Measurements from ENCODE around the gene TMEM52. TPM values are rescaled to one million over a fixed set of nuclear protein-coding genes. Genes with fewer than 3 reads are reported as not detected.
A peak's percentile ranks its signal among the peaks of the same experiment; 100 is the strongest.

The TMEM52 gene
- total RNA-seq, 3 donors from 2014 or later: 2.4 to 3.5 (median 2.5) TPM

- ATAC-seq (no peak), DNase-seq (no peak)
- Mint-ChIP-seq H3K4me3 (no peak overlapping the region), H3K36me3 (ENCODE audit: insufficient read depth) (no peaks in the 10 kb centered on the region), H3K4me1 (ENCODE audit: low read depth) (no peaks in the 10 kb centered on the region), H3K27me3 (ENCODE audit: low read depth) (no peaks in the 10 kb centered on the region), H3K9me3 (no peaks in the 10 kb centered on the region)
Observed at GRCh38 chr1:1925437-1926345, 6.6 kb upstream of the TMEM52 start.

DNA sequence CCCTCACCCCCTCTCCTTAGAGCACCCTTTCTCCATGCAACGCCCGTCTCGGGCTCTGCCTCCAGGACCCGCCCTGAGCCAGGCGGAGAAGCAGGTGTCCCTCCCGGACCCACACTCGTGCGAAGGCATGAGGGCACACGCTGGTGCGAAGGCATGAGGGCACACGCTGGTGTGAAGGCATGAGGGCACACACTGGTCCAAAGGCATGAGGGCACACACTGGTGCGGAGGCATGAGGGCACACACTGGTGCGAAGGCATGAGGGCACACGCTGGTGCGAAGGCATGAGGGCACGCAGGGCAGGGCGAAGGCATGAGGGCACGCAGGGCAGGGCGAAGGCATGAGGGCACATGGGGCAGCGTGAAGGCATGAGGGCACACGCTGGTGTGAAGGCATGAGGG lies 5.8 kb upstream of the TMEM52 start:
- no peak for ATAC-seq
- H3K9me3 Mint-ChIP-seq: no peaks in the 10 kb centered on the region
- H3K27me3 Mint-ChIP-seq (ENCODE audit: low read depth): no peaks in the 10 kb centered on the region
- no peak overlapping the region for H3K4me3 Mint-ChIP-seq
- H3K4me1 Mint-ChIP-seq (ENCODE audit: low read depth): no peaks in the 10 kb centered on the region
- DNase-seq: no peak
- no peaks in the 10 kb centered on the region for H3K36me3 Mint-ChIP-seq (ENCODE audit: insufficient read depth)

DNA sequence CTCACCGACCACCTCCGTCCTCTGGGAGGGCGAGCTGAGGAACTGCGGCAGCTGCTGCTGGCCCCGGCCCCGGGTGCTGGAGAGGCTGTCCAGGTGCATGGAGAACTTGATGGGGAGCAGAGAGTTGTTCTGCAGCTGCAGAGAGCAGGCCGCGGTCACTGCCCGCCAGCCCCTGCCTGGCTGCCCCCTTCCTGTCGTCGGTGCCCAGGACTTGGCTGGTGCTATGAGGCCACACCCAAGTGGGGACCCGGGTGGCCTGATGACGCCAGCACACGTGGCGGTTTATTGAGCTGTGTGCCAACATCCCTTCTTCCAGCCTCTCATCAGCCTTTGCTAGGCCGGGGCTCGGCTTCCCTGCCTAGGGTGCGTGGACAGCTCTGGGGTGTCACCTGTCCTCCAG lies 5.3 kb upstream of the TMEM52 start:
- Mint-ChIP-seq H3K9me3 (no peaks in the 10 kb centered on the region), H3K4me3 (no peak overlapping the region), H3K36me3 (ENCODE audit: insufficient read depth) (no peaks in the 10 kb centered on the region), H3K4me1 (ENCODE audit: low read depth) (no peaks in the 10 kb centered on the region), H3K27me3 (ENCODE audit: low read depth) (no peaks in the 10 kb centered on the region)
- DNase-seq: no peak
- ATAC-seq: no peak

- H3K27me3 Mint-ChIP-seq (ENCODE audit: low read depth): no peaks in the 10 kb centered on the region
- ATAC-seq (no peak), DNase-seq (no peak)
- H3K9me3 Mint-ChIP-seq: no peaks in the 10 kb centered on the region
- peaks cover 3% of the 10 kb centered on the region for H3K4me1 Mint-ChIP-seq (ENCODE audit: low read depth)
- H3K36me3 Mint-ChIP-seq (ENCODE audit: insufficient read depth): no peaks in the 10 kb centered on the region
- H3K4me3 Mint-ChIP-seq: no peak overlapping the region
Observed at GRCh38 chr1:1922956-1923833, 4.1 kb upstream of the TMEM52 start.

DNA sequence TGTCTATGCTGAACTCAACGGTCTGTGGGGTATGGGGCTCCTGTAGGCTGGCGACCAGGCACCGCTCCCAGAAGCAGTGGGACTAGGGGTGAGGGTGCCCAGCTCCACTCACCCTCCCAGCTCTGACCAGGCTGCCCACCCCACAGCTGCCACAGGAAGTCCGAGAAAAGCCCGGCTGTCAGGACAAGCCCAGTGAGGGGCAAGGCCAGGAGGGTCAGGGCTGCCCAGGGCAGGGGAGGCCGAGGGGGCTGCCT lies 3.5 kb upstream of the TMEM52 start:
- DNase-seq (no peak), ATAC-seq (no peak)
- Mint-ChIP-seq H3K4me3 (no peak overlapping the region), H3K4me1 (ENCODE audit: low read depth) (peaks cover 7% of the 10 kb centered on the region), H3K9me3 (no peaks in the 10 kb centered on the region), H3K27me3 (ENCODE audit: low read depth) (no peaks in the 10 kb centered on the region), H3K36me3 (ENCODE audit: insufficient read depth) (no peaks in the 10 kb centered on the region)

GRCh38 chr1:1921901-1922701 lies 3.0 kb upstream of the TMEM52 start:
- ATAC-seq: no peak
- Mint-ChIP-seq H3K4me3 (no peak overlapping the region), H3K9me3 (no peaks in the 10 kb centered on the region)

GRCh38 chr1:1921459-1921862 lies 2.4 kb upstream of the TMEM52 start:
- Mint-ChIP-seq H3K4me1 (ENCODE audit: low read depth) (peaks cover 7% of the 10 kb centered on the region), H3K36me3 (ENCODE audit: insufficient read depth) (no peaks in the 10 kb centered on the region), H3K4me3 (no peak overlapping the region), H3K9me3 (no peaks in the 10 kb centered on the region), H3K27me3 (ENCODE audit: low read depth) (no peaks in the 10 kb centered on the region)
- DNase-seq (no peak), ATAC-seq (no peak)

More at GRCh38 chr1:1921901-1922701, 3.0 kb upstream of the TMEM52 start:
- H3K27me3 Mint-ChIP-seq (ENCODE audit: low read depth): no peaks in the 10 kb centered on the region
- no peaks in the 10 kb centered on the region for H3K36me3 Mint-ChIP-seq (ENCODE audit: insufficient read depth)
- peaks cover 7% of the 10 kb centered on the region for H3K4me1 Mint-ChIP-seq (ENCODE audit: low read depth)
- DNase-seq: no peak

GRCh38 chr1:1920608-1921458 lies 1.8 kb upstream of the TMEM52 start:
- Mint-ChIP-seq H3K36me3 (ENCODE audit: insufficient read depth) (no peaks in the 10 kb centered on the region), H3K4me3 (no peak overlapping the region), H3K9me3 (no peaks in the 10 kb centered on the region), H3K4me1 (ENCODE audit: low read depth) (peaks cover 7% of the 10 kb centered on the region), H3K27me3 (ENCODE audit: low read depth) (no peaks in the 10 kb centered on the region)
- DNase-seq (no peak), ATAC-seq (no peak)

DNA sequence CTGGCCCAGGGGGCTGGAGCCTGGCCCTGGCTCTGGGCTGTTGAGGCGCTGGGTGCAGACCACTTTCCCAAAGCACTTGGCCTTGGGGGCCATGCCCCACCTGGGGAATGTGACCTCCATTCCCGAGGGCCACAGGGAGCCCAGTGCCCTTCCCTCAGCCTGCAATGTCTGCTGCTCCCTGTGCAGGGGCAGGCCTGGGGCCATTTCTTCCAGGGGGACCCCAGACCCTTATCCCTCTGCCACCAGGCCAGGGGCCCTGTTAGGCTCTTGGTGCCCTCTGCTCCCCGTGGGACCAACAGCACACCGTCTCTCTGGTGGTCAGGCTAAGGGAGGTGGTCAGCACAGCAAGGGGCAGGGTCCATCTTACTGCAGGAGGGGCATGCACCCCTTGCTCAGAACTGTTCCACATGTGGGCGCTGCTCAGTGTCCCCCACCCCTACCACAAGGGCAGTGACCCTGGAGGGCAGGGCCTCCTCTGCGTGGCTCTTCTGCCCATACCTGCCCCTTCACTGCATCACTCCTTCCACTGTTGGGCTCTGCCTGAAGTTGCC lies 1.1 kb upstream of the TMEM52 start:
- ATAC-seq (no peak), DNase-seq (no peak)
- Mint-ChIP-seq H3K4me3 (peak overlapping the region; percentile 3), H3K9me3 (no peaks in the 10 kb centered on the region), H3K36me3 (ENCODE audit: insufficient read depth) (no peaks in the 10 kb centered on the region), H3K27me3 (ENCODE audit: low read depth) (no peaks in the 10 kb centered on the region), H3K4me1 (ENCODE audit: low read depth) (peaks cover 7% of the 10 kb centered on the region)

DNA sequence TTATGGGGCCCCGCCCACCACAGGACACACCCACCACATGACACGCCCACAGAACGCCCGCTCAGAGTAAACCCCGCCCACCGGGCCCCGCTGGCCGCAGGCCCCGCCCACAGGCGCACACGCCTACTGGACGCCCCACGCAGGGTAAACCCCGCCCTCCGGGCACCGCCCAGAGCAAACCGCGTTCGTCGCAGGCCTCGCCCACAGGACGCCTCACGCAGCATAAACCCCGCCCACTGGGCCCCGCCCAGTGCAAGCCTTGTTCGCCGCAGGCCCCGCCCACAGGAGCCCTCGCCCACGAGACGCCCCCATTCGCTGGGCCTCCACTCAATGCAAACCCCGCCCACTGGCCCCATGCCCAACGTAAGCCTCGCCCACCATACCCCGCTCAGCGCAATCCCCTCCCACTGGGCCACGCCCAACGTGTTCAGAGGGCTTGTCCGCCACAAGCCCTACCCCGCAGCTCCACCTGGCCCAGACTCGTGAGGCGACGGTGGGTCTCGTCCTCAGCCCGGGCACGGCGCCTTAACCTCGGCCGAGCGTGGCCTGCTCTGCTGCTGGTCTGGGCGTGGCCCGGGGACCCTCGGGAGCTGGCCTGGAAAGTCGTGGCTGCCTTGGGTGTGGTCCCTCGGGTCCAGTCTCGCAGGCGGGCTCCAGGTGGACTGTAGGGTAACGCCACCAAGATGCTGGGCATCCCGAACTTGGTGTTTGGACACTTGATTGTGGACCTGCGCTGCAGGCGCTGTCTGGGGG lies 401 bp upstream of the TMEM52 start:
- peak; percentile 87 to 90 for ATAC-seq
- Mint-ChIP-seq H3K36me3 (ENCODE audit: insufficient read depth) (no peaks in the 10 kb centered on the region), H3K9me3 (no peaks in the 10 kb centered on the region), H3K27me3 (ENCODE audit: low read depth) (no peaks in the 10 kb centered on the region), H3K4me1 (ENCODE audit: low read depth) (peaks cover 7% of the 10 kb centered on the region), H3K4me3 (peak overlapping the region; percentile 59)
- DNase-seq: peak; percentile 100

GRCh38 chr1:1917995-1918900 lies 831 bp downstream of the TMEM52 start:
- no peak for ATAC-seq
- no peaks in the 10 kb centered on the region for H3K27me3 Mint-ChIP-seq (ENCODE audit: low read depth)
- H3K36me3 Mint-ChIP-seq (ENCODE audit: insufficient read depth): no peaks in the 10 kb centered on the region
- no peaks in the 10 kb centered on the region for H3K9me3 Mint-ChIP-seq
- H3K4me1 Mint-ChIP-seq (ENCODE audit: low read depth): peaks cover 7% of the 10 kb centered on the region
- peak overlapping the region; percentile 11 for H3K4me3 Mint-ChIP-seq
- no peak for DNase-seq

DNA sequence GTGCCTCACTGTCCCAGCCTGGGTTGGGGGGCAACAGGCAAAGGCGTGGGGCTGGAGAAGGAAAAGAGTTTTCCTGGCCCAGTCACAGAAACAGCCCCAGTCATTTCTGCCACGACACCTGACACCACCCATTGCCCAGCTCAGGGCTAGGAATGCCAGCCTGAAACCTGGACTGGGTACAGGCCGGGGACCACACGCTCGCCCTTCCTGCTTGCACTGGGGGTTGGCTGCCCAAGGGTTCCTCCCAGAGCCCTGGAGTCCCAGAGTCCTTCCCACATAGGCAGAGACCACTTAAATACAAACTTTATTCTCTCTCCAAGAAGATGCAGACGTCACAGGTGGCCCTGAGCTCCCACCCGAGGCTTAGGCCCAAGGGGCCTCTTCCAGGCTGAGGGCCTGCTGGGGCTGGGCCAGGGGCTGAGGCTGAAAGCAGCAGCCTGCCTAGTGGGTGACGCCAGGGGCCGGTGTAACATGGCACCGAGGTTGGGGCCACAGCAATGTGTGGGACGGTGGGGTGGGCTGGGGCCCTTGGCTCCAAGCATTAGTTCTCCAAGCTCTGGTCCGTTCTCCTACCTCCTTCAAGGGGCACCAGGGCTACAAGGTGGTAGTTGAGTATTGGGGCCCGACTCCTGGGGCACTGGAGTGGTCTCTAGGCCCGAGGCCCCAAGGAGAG lies 1.6 kb downstream of the TMEM52 start:
- H3K9me3 Mint-ChIP-seq: no peaks in the 10 kb centered on the region
- no peaks in the 10 kb centered on the region for H3K36me3 Mint-ChIP-seq (ENCODE audit: insufficient read depth)
- peaks cover 7% of the 10 kb centered on the region for H3K4me1 Mint-ChIP-seq (ENCODE audit: low read depth)
- no peaks in the 10 kb centered on the region for H3K27me3 Mint-ChIP-seq (ENCODE audit: low read depth)
- no peak overlapping the region for H3K4me3 Mint-ChIP-seq
- DNase-seq: no peak
- ATAC-seq: no peak
